ENCODE measurements around the gene TMEM242.

DNA sequence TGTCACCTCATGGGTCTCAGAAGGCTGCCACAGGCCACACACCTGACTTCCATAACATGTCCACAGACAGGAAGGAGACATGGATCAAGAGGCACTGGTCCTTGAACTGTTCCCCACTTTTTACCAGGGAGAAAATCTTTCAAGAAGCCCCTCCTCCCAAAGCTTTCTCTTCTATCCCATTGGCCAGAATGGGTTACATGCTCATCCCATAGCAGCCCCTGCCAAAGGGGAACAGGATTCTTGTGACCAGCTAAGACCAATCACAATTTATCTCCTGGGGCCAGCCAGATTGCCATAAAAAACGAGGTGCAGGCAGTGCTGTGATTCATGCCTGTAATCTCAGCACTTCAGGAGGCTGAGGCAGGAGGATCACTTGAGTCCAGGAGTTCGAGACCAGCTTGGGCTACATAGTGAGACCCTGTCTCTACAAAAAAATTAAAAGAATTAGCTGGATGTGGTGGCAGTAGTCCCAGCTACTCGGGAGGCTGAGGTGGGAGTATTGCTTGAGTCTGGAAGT, 59.4 kb downstream of the TMEM242 start:
- TF ChIP-seq CBX8 (IDR thresholded peaks at IDR 0.05; ENCODE audit: borderline replicate concordance, low read depth, low read length) = no peak
- TF ChIP-seq GABPA (IDR thresholded peaks at IDR 0.05; ENCODE audit: borderline replicate concordance, insufficient read depth, low read length) = no peak
- no peak for TF ChIP-seq RAD21 (IDR thresholded peaks at IDR 0.05 in 1 of 2, conservative IDR thresholded peaks at IDR 0.05 in 1 of 2; ENCODE audit: low read depth in 2 of 2, low read length in 2 of 2)
- TF ChIP-seq SUZ12 (IDR thresholded peaks at IDR 0.05; ENCODE audit: low read length) = no peak
- TF ChIP-seq, protein P1, sequence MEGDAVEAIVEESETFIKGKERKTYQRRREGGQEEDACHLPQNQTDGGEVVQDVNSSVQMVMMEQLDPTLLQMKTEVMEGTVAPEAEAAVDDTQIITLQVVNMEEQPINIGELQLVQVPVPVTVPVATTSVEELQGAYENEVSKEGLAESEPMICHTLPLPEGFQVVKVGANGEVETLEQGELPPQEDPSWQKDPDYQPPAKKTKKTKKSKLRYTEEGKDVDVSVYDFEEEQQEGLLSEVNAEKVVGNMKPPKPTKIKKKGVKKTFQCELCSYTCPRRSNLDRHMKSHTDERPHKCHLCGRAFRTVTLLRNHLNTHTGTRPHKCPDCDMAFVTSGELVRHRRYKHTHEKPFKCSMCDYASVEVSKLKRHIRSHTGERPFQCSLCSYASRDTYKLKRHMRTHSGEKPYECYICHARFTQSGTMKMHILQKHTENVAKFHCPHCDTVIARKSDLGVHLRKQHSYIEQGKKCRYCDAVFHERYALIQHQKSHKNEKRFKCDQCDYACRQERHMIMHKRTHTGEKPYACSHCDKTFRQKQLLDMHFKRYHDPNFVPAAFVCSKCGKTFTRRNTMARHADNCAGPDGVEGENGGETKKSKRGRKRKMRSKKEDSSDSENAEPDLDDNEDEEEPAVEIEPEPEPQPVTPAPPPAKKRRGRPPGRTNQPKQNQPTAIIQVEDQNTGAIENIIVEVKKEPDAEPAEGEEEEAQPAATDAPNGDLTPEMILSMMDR (IDR thresholded peaks at IDR 0.05; ENCODE audit: control extremely low read depth in 1 of 3, insufficient read depth in 1 of 3, low read depth in 1 of 3, low read length in 3 of 3) = no peak
- no peak for TF ChIP-seq HDAC6 (IDR thresholded peaks at IDR 0.05; ENCODE audit: low read depth, low read length)
- TF ChIP-seq EGR1 (IDR thresholded peaks at IDR 0.05; ENCODE audit: borderline replicate concordance, low read depth, low read length) = no peak
- TF ChIP-seq, protein P2, sequence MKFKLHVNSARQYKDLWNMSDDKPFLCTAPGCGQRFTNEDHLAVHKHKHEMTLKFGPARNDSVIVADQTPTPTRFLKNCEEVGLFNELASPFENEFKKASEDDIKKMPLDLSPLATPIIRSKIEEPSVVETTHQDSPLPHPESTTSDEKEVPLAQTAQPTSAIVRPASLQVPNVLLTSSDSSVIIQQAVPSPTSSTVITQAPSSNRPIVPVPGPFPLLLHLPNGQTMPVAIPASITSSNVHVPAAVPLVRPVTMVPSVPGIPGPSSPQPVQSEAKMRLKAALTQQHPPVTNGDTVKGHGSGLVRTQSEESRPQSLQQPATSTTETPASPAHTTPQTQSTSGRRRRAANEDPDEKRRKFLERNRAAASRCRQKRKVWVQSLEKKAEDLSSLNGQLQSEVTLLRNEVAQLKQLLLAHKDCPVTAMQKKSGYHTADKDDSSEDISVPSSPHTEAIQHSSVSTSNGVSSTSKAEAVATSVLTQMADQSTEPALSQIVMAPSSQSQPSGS (IDR thresholded peaks at IDR 0.05; ENCODE audit: low read length) = no peak
- TF ChIP-seq PHF8 (conservative IDR thresholded peaks at IDR 0.05; ENCODE audit: low read depth, low read length) = no peak
- TF ChIP-seq POLR2A (IDR thresholded peaks at IDR 0.05; ENCODE audit: control extremely low read depth in 1 of 2, low read depth in 2 of 2, low read length in 2 of 2) = no peak
- TF ChIP-seq, protein P3, sequence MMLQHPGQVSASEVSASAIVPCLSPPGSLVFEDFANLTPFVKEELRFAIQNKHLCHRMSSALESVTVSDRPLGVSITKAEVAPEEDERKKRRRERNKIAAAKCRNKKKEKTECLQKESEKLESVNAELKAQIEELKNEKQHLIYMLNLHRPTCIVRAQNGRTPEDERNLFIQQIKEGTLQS (IDR thresholded peaks at IDR 0.05; ENCODE audit: insufficient read depth, low read depth, low read length) = no peak
- no peak for TF ChIP-seq EP300 (IDR thresholded peaks at IDR 0.05; ENCODE audit: borderline replicate concordance in 1 of 2, low read depth in 2 of 2, low read length in 2 of 2)

Data from H1 (cell line).